ENCODE data around the gene LACTBL1.
"Not testable (repeated sequence)": the region's sequence is repeated elsewhere in the genome, so short reads cannot be mapped to it uniquely, and the experiment has no call there.

The LACTBL1 gene

GRCh38 chr1:22975694-22976093, 3.0 kb upstream of the LACTBL1 start:
- no peak for DNase-seq

- no peak for DNase-seq
These were observed 858 bp downstream of the LACTBL1 start for GRCh38 chr1:22971611-22972405.

GRCh38 chr1:22971161-22971560, 1.5 kb downstream of the LACTBL1 start:
- no peak for DNase-seq

- DNase-seq = no peak
These were observed 2.6 kb downstream of the LACTBL1 start for GRCh38 chr1:22970096-22970495.

GRCh38 chr1:22969304-22969709, 3.4 kb downstream of the LACTBL1 start:
- no peak for DNase-seq

- no peak for DNase-seq
These were observed 4.8 kb downstream of the LACTBL1 start for GRCh38 chr1:22967833-22968232.

- no peak for DNase-seq
These were observed 6.4 kb downstream of the LACTBL1 start for GRCh38 chr1:22966309-22966708.

- DNase-seq = no peak
These were observed 9.5 kb downstream of the LACTBL1 start for GRCh38 chr1:22963044-22963677.

- no peak for DNase-seq
These were observed 10.1 kb downstream of the LACTBL1 start for GRCh38 chr1:22962558-22962957.

GRCh38 chr1:22959545-22960360, 12.9 kb downstream of the LACTBL1 start:
- DNase-seq = no peak

GRCh38 chr1:22958556-22958955, 14.1 kb downstream of the LACTBL1 start:
- DNase-seq = no peak

GRCh38 chr1:22957066-22957465, 15.6 kb downstream of the LACTBL1 start:
- no peak for DNase-seq

GRCh38 chr1:22955146-22955545, 17.5 kb downstream of the LACTBL1 start:
- no peak for DNase-seq

GRCh38 chr1:22953740-22954141, 18.9 kb downstream of the LACTBL1 start:
- no peak for DNase-seq

GRCh38 chr1:22953057-22953739, 19.5 kb downstream of the LACTBL1 start:
- DNase-seq = no peak

GRCh38 chr1:22952694-22953056, 20.0 kb downstream of the LACTBL1 start:
- DNase-seq = no peak

- no peak for DNase-seq
These were observed 20.9 kb downstream of the LACTBL1 start for GRCh38 chr1:22951796-22952195.

GRCh38 chr1:22949822-22950331, 22.8 kb downstream of the LACTBL1 start:
- DNase-seq = no peak

GRCh38 chr1:22945171-22945570, 27.5 kb downstream of the LACTBL1 start:
- not testable (repeated sequence) for DNase-seq

- no peak for DNase-seq
These were observed 28.2 kb downstream of the LACTBL1 start for GRCh38 chr1:22944346-22945055.

GRCh38 chr1:22941257-22941656, 31.4 kb downstream of the LACTBL1 start:
- no peak for DNase-seq

GRCh38 chr1:22936681-22937080, 36.0 kb downstream of the LACTBL1 start:
- DNase-seq = no peak
